Transverse colon (tissue), 4 donors: ENCODE measurements around the gene PECR. TPM values are rescaled to one million over a fixed set of nuclear protein-coding genes. Genes with fewer than 3 reads are reported as not detected.

Experiments
- DNase-seq: peaks from one replicate; pipeline ENCODE4 v3.0.0-alpha.2; 2019
- H3K27ac ChIP-seq, 4 donors: fragments of 200-600 bp; sonication (generic); 2 replicates each; pipeline ENCODE4 v1.5.1; 2016 to 2018; ENCODE audit warnings: inconsistent platforms in 4 of 4
- H3K27me3 ChIP-seq: fragments of 200-600 bp; sonication (generic); 2 replicates; pipeline ENCODE4 v1.5.1; 2017; ENCODE audit warnings: inconsistent platforms
- H3K36me3 ChIP-seq, 4 donors: fragments of 200-600 bp; sonication (generic); 2 replicates each; pipeline ENCODE4 v1.5.1; 2017 to 2019; ENCODE audit warnings: inconsistent platforms in 4 of 4
- H3K4me1 ChIP-seq, 4 donors: fragments of 200-600 bp; sonication (generic); 2 replicates each; pipeline ENCODE4 v1.5.1; 2017 to 2020; ENCODE audit warnings: inconsistent platforms in 4 of 4
- H3K4me3 ChIP-seq, 4 donors: fragments of 200-600 bp; sonication (generic); 1 replicate in 1 of 4; 2 replicates in 3 of 4; pipeline versions ENCODE4 v1.5.1 to v1.6.1; 2017 to 2019; ENCODE audit warnings: inconsistent platforms in 4 of 4
- H3K9me3 ChIP-seq, 2 donors: fragments of 200-600 bp; sonication (generic); 2 replicates each; pipeline ENCODE4 v1.5.1; 2017 to 2019; ENCODE audit warnings: inconsistent platforms in 2 of 2
- CTCF ChIP-seq, 5 experiments: fragments of 200-600 bp in 3 of 5; fragments of 450-650 bp in 2 of 5; sonication (generic) in 3 of 5; IDR thresholded peaks; 1 replicate in 2 of 5; 2 replicates in 3 of 5; pipeline ENCODE4 v1.5.1; 2016 to 2017; ENCODE audit warnings: antibody characterized with exemption in 5 of 5, inconsistent platforms in 3 of 5, mild to moderate bottlenecking in 2 of 5, moderate library complexity in 1 of 5
- EP300 ChIP-seq: sonication (generic); formaldehyde crosslinking; IDR thresholded peaks from one replicate; pipeline ENCODE4 v1.6.1; 2017; ENCODE audit warnings: antibody characterized with exemption, low read depth
- POLR2A ChIP-seq: fragments of 450-650 bp; IDR thresholded peaks from one replicate; pipeline ENCODE4 v1.6.1; 2016; ENCODE audit warnings: antibody characterized with exemption, mild to moderate bottlenecking, moderate library complexity
- POLR2AphosphoS5 ChIP-seq, 3 donors: sonication (generic); formaldehyde crosslinking; IDR thresholded peaks; one replicate each; pipeline ENCODE4 v1.6.1; 2016; ENCODE audit warnings: antibody characterized with exemption in 3 of 3
- WGBS, 2 donors: methylation state at CpG; one replicate each; pipeline ENCODE4 v1.1.5; 2018; ENCODE audit warnings: low coverage in 1 of 2; 5-methylcytosine and 5-hydroxymethylcytosine counted together
- in situ Hi-C, 4 donors: fragments of 200-750 bp; cut with MboI; loops; one replicate each; pipeline versions ENCODE4 v1.15.0 to v1.15.1; 2017; ENCODE audit warnings: low sequenced_read_pairs in 3 of 4, low pct_ligation_motif_present in 1 of 4, low pct_unique_long_range_greater_than_20kb in 1 of 4
- intact Hi-C: fragments of 100-400 bp; cut with DNase I; formaldehyde crosslinking; loops from one replicate; pipeline ENCODE4 v1.15.1; 2023; ENCODE audit warnings: low total_unique reads
- total RNA-seq, 4 donors: library from RNA; depleted of rRNA; stranded (reverse); fragments of >200 nt; gene quantifications; one replicate each; pipeline ENCODE4 v1.1.0, GENCODE V29; 2016

PECR gene
- total RNA-seq, 4 donors from 2014 or later, result 10.3 to 137 (median 25.8) TPM

- no peaks in the 10 kb centered on the region for H3K36me3 ChIP-seq
Measured at GRCh38 chr2:216008387-216008786, 73.2 kb downstream of the PECR start.

GRCh38 chr2:216006164-216006663 is 75.4 kb downstream of the PECR start:
- Histone ChIP-seq H3K9me3 (no peaks in the 10 kb centered on the region), H3K4me3 (no peak overlapping the region), H3K36me3 (no peaks in the 10 kb centered on the region), H3K4me1 (peaks cover 0 to 8% (median 4%) of the 10 kb centered on the region in 4 donors), H3K27ac (no peak overlapping the region), H3K27me3 (no peaks in the 10 kb centered on the region)
- in situ Hi-C loops, result no loop called here
- TF ChIP-seq CTCF (IDR thresholded peaks at IDR 0.05) (no peak), POLR2AphosphoS5 (IDR thresholded peaks at IDR 0.05) (no peak), EP300 (no peak), POLR2A (no peak)
- intact Hi-C loops, result no loop called here
- DNase-seq, result peak; percentile 20
- 56 to 64% methylated on average over 1 to 10 of the region's 10 CpGs for WGBS, 2 donors

More at GRCh38 chr2:216008387-216008786, 73.2 kb downstream of the PECR start:
- no peak for DNase-seq
- WGBS, 2 donors, result 40 to 85% methylated on average over 1 to 3 of the region's 3 CpGs
- Histone ChIP-seq H3K4me1 (peaks cover 0 to 8% (median 4%) of the 10 kb centered on the region in 4 donors), H3K27ac (no peak overlapping the region), H3K4me3 (no peak overlapping the region), H3K9me3 (no peaks in the 10 kb centered on the region), H3K27me3 (no peaks in the 10 kb centered on the region)
- TF ChIP-seq POLR2AphosphoS5 (IDR thresholded peaks at IDR 0.05), result no peak
- no peak for TF ChIP-seq POLR2A
- no peak for TF ChIP-seq CTCF (IDR thresholded peaks at IDR 0.05)
- no peak for TF ChIP-seq EP300
- intact Hi-C loops (no loop called here), in situ Hi-C loops (no loop called here)

- Histone ChIP-seq H3K4me3 (no peak overlapping the region), H3K27ac (no peak overlapping the region), H3K9me3 (no peaks in the 10 kb centered on the region), H3K4me1 (peaks cover 0 to 8% (median 4%) of the 10 kb centered on the region in 4 donors), H3K36me3 (no peaks in the 10 kb centered on the region), H3K27me3 (no peaks in the 10 kb centered on the region)
- DNase-seq, result no peak
- WGBS, 2 donors, result 84 to 89% methylated on average over 3 of the region's 3 CpGs
- no peak for TF ChIP-seq CTCF (IDR thresholded peaks at IDR 0.05)
- in situ Hi-C loops (no loop called here), intact Hi-C loops (loop anchor here (5.0 kb wide), 1 partner anchor 212 kb away; no protein-coding TSS in a partner anchor)
Measured at GRCh38 chr2:216004697-216005283, 76.8 kb downstream of the PECR start.

GRCh38 chr2:216003876-216004696 is 77.5 kb downstream of the PECR start:
- H3K36me3 ChIP-seq, result no peaks in the 10 kb centered on the region

More at GRCh38 chr2:216003876-216004696, 77.5 kb downstream of the PECR start:
- TF ChIP-seq POLR2A (no peak), POLR2AphosphoS5 (IDR thresholded peaks at IDR 0.05) (no peak), CTCF (IDR thresholded peaks at IDR 0.05) (no peak), EP300 (no peak)
- Histone ChIP-seq H3K27me3 (no peaks in the 10 kb centered on the region), H3K4me3 (no peak overlapping the region), H3K4me1 (peaks cover 0 to 8% (median 4%) of the 10 kb centered on the region in 4 donors), H3K27ac (no peak overlapping the region), H3K9me3 (no peaks in the 10 kb centered on the region)
- WGBS, 2 donors, result 71 to 84% methylated on average over 6 of the region's 6 CpGs
- intact Hi-C loops (loop anchor here (5.0 kb wide), 1 partner anchor 212 kb away; no protein-coding TSS in a partner anchor), in situ Hi-C loops (no loop called here)
- no peak for DNase-seq
